ENCODE measurements around the gene TBX4.
"Not testable (repeated sequence)": the region's sequence is repeated elsewhere in the genome, so short reads cannot be mapped to it uniquely, and the experiment has no call there.

TBX4 gene

DNA sequence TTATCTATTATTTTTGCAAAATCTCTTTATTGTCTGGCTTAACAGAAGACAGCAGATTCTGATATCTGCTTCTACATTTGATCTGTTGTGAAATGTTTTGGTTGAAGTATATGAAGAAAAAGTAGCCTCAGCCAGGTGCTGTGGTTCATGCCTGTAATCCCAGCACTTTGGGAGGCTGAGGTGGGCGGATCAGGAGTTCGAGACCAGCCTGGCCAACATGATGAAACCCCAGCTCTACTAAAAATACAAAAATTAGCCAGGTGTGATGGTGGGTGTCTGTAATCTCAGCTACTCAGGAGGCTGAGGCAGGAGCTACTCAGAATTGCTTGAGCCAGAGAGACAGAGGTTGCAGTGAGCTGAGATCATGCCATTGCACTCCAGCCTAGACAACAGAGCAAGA is 75.2 kb downstream of the TBX4 start:
- not testable (repeated sequence) for DNase-seq (ENCODE audit: low read depth)

DNA sequence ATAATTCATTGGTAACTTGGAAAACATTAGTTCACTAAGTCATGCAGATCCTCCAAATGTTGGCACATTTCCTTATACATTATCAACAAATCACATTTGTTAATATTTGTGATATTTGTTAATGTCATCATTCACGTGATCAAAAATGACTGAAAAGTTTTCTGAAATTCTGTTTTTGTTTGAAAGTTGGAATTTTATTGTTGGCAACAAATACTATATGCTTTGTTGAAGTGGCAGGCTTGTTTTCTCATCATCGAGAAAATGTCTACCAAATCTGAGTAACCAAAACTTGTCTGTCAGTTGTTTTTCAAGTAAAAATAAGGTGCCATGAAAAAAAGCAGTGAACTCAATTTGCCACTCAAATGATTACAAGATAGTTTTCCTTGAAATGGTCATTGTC is 75.9 kb downstream of the TBX4 start:
- no peak for DNase-seq (ENCODE audit: low read depth)

DNA sequence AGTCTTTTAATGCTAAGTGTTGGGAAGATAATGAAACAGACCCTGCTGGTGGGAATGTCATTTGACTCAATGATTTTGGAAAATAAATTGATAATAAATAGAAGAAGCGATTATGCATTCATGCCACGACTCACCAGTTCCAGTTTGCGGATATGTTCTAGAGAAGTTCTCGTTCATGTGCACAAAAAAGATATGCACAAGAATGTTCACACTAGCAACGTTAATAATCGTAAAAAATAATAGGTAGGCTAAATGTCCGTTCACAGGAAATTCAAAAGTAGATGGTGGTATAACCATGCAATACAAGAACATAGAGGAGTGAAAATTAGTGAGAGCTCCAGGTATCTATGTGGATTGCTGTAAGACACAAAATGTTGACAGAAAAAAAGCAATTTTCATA is 79.0 kb downstream of the TBX4 start:
- DNase-seq (ENCODE audit: low read depth), result no peak

DNA sequence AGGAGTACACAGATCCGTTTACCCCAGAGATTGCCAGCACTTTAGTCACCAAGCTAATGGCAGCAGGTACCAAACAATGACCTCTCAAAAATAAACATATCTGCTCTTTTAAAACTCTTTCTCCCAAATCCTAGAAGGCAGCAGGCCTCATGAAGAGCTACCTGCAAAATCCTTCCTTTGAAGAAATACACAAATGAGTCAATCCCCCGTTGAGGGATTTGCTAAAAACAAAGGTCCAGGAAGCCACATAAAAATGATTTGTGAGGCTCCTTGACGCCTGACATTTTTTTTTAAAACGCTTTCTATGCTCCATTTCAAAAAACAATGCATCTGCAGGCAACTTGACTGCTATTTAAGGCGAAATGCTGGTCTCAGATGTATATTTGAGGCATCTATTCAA is 80.6 kb downstream of the TBX4 start:
- DNase-seq (ENCODE audit: low read depth), result no peak

DNA sequence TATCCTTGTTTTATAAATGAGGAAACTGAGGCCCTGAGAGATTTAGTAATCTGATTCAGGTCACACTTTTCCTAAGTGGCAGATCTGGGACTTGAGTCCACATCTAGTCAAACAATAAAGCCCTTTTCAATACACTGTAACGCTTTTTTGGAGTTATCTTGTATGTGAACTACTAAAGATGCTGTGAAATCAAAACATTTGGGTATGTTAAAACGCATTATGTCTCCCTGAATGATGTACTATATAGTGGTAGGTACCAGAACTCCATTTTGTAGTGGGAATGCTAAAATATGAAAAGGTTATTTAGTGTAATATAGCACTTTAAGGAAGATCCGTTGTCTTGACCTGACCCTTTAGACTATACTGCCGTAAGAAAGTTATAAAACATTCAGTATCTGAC is 81.6 kb downstream of the TBX4 start:
- DNase-seq (ENCODE audit: low read depth), result no peak

DNA sequence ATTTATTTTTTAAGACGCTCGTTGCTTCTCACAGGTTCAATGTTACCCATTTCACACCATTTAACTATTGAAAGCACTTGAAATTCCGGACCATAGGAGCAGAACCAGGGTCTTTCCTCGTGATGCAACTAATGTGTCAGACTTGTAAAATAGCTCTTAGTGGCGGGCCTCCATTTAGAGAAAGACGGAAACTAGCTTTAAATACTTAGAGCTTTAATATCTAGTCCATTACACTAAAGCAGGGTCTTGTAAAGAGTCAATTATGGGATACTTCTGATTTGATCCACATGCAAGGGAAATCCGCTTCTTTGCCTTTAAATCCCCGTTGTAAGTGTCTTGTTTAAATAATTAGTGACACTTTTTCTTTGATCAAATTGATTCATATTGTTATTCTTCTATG is 82.2 kb downstream of the TBX4 start:
- DNase-seq (ENCODE audit: low read depth), result no peak
